Limb (tissue), 2 donors: ENCODE data around the gene PTP4A2.
"Not testable (repeated sequence)": the region's sequence is repeated elsewhere in the genome, so short reads cannot be mapped to it uniquely, and the experiment has no call there.

Experiments
- DNase-seq, 2 donors: peaks; one replicate each; pipeline ENCODE4 v3.0.0-alpha.2; 2016; ENCODE audit errors: extremely low spot score in 2 of 2

The PTP4A2 gene

DNA sequence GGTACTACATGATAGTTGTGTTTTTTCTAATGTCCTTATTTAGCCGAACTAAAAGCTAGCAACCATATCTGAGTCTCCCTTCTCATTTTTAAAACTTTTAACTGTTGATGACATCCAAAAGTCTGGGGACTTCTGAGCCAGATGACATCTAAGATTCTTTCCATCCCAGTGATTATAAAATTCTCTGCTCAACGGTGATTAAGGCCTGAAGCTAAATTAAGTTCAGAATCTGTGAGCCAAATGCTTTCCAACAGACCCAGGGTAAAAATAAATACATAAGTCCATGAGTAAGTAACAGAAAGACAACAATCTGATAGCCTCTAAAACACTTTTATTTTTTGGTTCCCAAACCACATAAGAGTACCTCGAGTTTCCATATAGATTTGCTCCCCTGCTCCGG is 13.1 kb upstream of the PTP4A2 start:
- DNase-seq = no peak

DNA sequence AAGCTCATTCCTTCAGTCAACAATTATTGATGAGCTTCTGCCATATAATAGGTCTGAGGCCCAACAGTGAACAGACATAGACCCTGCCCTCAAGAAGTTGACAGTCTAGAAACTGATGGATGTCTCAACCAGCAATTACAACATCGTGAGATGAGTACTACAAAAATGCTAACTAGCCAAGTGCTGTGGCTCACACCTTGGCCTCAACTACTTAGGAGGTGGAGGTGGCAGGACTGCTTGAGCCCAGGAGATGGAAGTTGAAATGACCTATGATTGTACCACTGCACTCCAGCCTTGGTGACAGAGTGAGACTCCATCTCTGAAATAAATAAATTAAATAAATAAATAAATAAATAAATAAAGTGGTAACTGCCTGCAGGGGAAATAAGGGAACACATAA is 11.7 kb upstream of the PTP4A2 start:
- DNase-seq = no peak

DNA sequence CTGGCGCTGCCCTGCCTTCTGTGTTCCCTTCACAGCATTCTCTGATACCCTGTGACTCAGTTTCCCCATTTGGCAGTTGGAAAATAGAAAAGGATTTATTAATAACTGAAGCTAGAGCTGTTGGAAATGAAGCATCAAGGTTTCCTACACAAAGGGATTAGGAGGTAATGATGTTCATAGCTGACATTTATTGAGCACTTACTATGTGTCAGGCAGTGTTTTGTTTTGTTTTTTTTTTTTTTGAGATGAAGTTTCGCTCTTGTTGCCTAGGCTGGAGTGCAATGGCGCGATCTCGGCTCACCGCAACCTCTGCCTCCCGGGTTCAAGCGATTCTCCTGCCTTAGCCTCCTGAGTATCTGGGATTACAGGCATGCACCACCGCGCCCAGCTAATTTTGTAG is 7.5 kb upstream of the PTP4A2 start:
- DNase-seq = not testable (repeated sequence)

DNA sequence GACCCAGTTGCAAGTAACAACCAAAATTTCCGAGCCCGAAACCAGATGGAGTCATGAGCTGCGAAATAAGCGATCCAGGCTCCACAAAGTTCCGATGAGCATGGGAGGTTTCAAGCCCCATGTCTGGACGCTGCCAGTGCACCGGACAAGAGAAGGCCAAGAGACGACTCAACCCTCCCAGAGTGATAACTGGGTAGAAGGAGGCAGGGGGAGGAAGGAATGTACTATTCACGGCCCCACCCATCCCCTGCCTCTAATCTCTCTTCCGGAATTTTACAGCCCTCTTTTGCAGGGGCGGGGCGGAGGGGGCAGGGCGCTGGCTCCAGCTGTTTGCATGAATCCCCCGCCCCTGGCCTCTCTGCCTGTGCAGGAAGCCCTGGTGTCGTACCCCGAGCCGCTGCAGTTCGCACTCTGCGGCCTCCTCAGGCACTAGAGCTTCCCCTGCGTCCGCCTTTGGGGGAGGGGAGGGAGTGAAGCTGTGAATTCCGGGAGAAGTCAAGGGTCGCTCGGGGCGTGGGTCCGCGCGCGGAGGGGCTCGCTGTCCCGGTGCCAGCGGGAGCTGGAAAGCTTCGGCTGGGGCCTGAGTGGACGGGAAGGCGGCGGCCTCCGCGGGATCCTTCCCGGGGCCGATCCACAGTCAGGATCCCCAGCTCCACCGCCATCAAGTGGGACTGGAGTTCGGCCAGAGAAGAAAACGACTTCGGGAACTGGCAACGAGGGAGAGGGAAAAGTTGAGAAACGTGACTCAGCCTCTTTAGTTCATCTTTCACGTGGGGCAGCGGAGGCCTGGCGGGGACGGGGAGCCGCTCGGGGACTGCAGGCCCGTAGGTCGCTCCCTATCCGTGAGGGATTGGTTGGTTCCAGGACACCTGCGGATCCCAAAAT is 6.3 kb upstream of the PTP4A2 start:
- DNase-seq = peak; percentile 92 to 94

DNA sequence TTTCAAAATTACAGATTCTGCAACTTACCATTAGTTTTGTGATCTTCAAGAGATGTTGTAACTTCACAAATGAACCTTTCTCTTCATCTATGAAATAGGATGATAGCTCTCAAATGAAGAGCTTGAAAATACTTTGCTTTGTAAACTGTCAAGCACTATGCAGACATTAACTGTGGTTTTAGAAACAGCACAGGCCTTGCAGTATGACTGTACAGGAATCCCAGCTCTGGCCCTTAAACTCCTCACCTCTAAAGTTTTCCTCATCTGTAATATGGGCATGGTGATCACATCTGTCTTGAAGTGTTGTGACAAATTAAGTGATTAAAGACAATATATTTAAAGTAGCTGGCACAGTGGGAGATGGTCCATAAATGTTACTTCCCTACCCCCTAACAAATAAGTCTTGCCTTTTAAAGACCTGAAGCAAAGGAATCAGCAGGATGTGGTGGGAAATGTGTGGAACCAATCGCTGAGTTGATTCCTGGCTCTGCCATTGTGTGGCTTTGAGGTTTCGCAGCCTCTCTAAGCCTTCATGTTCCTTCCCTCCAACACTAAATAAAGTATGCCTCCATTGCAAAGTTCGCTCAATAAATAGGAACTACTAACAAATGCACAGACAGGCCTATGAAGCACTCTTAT is 5.5 kb upstream of the PTP4A2 start:
- DNase-seq = no peak

DNA sequence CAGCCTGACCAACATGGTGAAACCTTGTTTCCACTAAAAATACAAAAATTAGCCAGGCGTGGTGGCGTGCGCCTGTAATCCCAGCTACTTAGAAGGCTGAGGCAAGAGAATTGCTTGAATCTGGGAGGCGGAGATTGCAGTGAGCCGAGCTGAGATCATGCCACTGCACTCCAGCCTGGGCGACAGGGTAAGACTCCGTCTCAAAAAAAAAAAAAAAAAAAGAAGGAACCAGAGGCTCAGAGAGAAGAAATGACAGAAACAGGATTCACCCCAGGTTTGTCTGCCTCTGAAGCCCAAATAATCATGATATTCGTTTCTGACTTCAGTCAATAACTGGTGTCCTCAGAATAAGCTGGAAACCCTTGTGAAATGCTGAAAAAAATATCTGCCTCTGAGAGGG is 3.9 kb upstream of the PTP4A2 start:
- not testable (repeated sequence) for DNase-seq

DNA sequence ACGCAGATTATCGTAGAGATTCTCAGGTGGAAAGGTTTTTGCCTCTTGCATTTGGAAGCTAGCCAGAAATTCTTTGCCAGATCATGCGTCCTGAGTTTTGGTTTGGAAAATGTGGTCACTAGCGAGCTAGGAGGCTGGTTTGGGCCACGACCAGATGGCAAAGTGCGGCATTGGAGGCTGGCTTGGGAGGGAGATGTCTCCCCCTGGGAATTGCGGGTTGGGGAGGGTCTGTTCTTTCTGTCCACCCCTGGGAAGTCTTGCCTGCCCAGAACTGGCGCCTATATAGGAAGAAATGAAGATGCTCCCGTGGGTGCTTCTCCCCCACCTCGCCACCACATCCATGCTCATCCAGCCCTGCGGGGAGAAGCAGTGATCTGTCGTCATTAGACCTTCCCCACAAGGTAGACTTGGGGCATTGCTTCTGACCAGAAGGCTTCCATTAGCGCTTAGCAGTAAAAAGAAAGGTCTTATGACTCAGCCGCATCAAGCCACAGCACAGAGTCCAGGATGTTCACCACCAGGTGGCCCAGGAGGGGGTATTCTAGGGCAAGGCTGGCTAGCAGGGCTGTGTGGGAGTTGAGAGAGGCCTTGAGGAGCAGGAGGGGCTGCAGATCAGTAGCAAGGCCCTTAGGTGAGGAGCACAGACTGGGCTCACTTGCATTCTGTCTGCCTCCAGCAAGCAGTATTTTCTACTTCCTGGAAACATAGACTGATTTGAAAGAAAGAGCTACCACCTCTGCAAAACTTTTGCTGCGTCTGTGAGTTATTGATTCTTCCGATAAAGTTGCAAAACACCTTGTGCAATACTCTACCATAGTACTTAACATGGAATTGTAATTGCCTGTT is 1.5 kb upstream of the PTP4A2 start:
- DNase-seq = peak in 1 of 2 donors; percentile 48

DNA sequence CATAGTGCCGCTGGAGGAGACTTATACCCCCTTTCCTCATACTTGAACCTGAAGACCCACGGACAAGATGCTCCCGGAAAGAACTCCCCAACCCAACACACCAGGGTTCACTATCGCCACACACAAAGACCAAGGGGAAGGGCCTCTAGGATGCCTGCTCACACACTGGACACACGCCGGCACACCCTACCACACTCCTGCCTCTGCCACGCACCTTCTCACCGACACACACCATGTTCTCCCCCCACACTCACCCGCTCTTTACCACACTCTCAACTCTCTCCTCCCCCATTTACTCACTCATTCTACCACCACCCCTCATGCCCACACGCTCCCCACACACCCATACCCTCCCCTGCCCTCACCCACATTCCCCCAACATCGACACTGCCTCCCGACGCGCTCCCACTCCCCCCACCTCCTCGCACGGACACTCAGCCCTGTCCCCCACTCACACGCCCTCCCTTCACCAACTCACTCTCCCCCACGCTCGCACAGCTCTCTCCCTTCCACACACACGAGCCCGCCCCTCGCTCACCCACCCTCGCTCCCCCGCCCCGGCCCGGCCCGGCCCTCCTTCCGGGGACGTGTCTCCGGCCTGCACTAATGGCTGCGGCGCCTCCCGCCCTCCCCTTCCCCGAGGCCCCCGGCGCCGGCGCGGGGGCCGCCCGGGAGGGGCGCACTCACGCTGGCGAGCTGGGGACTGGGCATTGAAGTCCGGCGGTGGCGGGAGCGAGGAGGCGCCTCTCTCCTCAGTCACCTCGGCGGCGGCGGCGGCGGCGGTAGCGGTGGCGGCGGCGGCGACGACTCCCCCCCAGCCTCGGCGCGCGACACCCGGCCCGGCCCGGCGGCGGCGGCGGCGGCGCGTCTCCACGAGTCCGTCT is 626 bp downstream of the PTP4A2 start:
- peak; percentile 66 to 89 for DNase-seq

DNA sequence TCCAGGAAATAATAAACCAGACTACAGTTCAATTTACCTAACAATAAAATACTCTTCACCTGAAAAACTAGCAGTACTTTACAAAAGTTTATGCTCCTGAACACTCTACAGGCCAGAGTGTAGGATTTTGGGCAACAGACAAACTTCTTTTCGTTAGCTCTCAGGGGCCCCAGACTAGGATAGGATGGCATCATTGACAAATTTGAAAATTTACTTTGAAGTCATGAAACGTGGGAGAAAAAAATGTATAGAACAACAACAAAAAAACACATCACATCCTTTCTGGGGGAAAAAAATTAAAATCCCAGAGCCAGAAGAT is 1.2 kb downstream of the PTP4A2 start:
- no peak for DNase-seq

DNA sequence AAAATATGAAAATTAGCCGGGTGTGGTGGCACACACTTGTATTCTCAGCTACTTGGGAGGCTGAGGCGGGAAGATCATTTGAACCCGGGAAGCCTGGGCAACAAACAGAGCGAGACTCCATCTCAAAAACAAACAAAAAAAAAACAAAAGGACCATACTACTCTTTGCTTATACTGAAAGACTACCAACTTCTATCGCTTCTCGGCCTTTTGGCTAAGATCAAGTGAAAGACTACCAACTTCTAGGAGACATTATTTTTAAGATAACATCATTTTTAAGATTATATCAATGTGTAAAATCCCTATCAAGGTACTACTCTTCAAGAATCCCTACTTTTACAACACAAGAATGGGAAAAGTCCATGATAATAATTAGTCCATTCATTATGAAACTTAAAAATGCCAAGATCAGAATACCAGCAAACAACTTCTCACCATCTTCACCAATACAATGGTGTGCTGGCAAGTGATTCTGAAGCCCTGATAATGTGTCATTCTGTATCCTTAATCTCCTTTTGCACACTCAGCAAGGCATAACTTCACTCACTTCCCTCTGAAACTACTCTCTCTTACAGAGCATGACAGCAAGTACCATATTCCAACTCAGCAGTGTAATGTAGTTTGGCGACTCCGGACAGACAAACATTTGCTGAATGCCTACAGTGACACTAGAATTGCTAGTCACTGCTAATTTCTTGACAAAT is 1.7 kb downstream of the PTP4A2 start:
- no peak for DNase-seq

DNA sequence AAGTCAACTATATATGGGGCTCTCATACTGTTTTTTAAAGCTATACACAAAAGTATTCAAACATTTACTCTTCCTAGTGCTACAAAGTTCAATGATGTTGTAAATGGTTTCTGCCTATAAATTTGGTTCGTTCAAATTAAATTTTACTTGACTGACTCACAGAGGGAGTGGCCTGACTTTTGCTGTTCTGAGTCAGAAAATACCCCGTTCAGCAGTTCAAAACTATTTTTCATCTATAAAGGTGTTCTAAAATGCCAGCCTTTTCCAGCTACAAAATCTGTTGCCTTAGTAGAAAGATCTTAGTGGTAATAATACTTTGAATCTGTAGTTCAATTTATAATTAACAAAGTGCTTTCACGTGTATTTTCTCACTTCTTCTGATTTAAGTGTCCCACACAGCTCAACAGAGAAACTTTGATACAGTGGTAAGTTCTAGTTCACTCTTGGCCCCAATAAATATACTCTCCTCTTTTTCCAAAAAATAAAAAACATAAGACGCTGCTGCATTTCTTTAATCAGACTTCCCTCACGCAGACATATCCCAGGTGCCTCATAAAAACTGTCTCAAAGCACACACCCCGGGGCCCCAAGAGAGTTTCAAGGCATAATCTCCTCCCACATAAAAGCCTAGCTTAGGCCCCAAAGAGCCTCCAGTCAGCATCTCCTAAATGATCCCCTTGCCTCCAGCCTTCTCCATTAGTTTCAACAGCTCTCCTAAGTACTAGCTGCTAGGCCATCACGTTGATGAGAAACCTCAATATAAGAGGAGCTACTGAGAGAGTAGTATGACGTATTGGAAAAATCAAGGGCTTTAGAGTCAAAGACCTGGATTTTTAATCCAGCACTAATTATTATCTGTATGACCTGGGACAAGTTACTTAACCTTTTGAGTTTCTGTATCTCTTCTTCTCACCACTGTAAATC is 3.2 kb downstream of the PTP4A2 start:
- DNase-seq = no peak

DNA sequence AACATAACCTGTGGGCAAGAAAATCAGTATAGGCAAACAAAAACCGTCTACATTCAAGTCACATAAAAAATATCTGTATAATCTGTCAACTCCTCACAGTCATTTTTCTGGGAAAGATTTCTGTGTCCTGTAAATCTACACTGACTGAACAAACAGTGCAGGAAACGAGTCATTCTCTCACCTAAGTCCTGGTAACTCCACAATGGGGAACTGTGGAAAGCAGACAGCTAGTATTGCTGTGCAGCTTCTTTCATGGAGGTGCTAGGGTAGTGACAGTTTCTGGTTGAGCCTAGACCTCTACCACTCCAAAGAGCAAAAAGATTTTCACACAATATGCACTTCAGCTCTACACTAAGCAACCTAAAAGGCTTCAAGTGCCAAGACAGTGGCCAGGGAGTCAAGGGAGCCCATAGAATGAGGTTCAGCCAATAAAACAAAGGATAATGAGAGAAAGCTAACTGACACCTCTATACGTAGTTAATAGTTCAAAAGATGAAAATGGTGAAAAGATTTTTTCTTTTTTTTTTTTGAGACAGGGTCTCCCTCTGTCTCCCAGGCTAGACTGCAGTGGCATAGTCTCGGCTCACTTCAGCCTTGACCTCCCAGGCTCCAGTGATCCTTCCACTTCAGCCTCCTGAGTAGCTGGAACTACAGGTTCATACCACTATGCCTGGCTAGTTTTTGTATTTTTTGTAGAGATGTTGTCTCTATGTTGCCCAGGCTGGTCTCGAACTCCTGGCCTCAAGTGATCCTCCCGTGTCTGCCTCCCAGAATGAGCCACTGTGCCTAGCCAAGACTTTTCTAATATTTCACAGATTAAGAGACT is 5.5 kb downstream of the PTP4A2 start:
- DNase-seq = no peak

DNA sequence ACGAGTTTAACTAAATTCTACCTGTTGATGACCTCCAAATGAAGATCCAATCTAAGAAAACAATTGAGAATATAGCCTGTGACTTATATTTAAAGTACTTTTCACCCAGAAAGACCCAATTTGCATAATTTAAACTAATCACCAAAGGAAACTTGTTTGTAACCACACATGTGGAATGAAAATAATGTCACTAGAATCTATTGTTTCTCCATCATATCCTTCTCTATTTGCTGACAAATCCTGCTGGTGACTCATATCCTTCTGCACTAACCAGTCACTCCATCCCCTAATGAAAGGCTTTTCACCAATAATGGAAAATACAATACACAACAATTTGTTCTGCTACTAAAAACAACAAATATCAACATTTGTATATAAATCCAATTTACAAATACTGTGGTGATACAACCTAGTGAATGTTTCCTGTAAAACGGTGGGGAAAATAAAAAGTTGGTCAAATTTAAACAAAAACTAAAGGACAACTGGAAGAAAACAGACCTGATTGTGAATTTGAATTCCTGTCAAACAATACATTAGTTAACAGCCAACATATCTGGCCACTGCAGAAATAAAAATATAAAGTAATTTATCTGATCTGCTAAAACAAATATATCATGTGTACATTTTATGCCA is 6.5 kb downstream of the PTP4A2 start:
- no peak for DNase-seq

DNA sequence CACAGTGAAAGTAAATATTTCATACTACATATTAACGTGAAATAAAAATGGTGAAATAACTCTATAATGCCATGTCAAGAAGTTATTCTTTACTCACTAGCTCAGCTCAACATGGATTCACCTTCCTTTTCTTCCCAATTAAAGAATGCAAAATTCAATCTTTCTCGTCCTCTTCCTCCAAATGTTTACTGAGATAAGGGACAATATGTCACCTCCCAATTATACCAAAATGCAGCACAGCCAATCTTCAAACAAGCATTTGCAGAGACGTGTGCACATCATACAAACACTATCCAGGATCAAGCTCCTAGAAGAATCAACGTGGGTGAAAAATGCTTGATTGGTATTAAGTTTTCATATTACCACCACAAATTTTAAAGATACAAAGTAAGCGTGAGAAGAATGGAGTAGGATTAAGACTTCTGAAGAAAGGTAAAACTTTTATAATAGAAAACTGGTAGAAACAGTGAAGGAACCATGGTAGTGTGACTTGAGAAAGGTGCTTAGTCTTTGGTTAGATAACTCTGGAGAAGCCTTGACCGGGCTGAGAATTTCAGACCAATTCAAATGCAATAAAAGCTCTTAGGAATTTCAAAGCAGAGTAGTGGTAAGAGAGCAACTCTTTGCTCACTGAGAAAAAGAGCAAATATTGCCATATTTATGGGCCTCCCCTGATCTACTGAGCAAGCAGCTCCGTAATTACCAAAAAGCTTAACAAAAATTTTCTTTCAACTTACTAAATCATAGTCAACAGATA is 7.2 kb downstream of the PTP4A2 start:
- no peak for DNase-seq

DNA sequence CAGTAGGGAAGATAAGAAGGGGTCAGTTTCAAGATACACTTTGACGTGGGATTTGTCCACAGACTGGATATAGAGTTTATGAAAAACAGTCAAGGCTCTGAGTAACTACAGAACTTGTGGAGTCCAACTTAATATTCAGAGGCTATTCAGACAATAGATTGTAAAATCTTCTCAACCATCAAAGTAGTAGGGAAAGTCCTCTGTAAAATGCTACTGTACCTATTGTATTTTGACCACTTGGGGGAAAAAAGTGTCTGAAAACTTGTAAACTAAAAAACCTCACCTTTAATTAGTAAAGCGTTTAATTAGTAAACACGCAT is 10.5 kb downstream of the PTP4A2 start:
- DNase-seq = no peak

DNA sequence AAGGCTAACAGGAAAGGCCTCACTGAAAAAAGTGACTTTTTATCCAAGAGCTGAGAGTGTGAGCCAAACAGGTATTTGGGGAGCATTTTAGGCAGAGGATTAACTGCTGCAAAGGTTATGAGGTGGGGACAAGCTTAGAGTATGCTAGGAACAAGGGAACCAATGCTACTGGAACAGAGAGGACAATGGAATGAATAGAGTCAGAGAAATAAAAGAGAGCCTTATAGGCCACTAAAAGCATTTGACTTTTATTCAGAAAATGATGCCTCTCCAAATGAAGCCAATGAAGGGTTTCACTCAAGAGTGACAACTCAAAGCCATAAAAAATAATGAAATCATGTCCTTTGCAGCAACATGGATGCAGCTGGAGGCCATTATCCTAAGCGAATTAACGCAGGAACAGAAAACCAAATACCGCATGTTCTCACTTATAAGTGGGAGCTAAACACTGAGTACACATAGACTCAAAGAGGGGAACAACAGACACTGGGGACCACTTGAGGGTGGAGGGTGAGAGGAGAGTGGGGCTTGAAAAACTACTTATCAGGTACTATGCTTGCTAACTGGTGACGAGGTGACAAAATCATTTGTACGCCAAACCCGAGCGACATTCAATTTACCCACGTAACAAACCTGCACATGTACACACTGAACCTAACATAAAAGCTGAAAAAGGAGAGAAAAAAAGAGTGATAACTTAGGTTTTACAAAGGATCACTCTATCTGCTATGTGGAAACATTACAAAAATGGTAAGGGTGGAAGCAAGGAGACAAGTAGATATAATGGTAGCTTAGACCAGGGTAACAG is 11.1 kb downstream of the PTP4A2 start:
- DNase-seq = no peak

DNA sequence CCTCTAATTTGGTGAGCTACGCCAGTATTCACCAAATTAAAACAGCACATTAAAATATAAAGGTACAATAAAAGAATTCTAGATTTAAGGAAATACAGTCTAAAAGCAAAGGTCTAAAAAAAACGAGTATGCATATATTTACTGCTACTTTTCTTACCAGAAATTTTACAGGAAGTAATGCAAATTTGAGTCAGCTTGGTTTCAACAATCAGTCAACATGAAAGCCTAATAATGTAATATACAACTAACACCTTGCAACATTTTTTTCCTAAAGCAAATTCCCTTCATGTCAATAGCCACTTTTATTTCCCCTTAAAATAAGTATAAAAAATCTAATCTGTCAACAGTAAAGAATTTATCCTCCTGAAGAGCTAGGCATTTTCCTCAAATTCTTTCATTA is 11.9 kb downstream of the PTP4A2 start:
- no peak for DNase-seq
